GM18951 (cell line): ENCODE results near the gene LRRC8C.
"Not testable (repeated sequence)": the region's sequence is repeated elsewhere in the genome, so short reads cannot be mapped to it uniquely, and the experiment has no call there.

Source experiments
- POLR2A ChIP-seq: IDR thresholded peaks from 4 replicates; pipeline ENCODE4 v1.6.1; 2011; ENCODE audit warnings: mild to moderate bottlenecking; ENCODE audit not compliant: insufficient read length, insufficient read depth; ENCODE audit errors: extremely low read depth
- in situ Hi-C: fragments of 300-500 bp; cut with MboI; formaldehyde crosslinking; loops from one replicate; pipeline ENCODE4 v1.12.0; 2022; ENCODE audit warnings: low sequenced_read_pairs, mixed read lengths, inconsistent platforms; ENCODE audit not compliant: unreplicated experiment

LRRC8C gene

GRCh38 chr1:89698624-89699023, 65.7 kb downstream of the LRRC8C start:
- in situ Hi-C loops, result no loop called here
- no peak for TF ChIP-seq POLR2A

GRCh38 chr1:89699451-89699986, 66.6 kb downstream of the LRRC8C start:
- in situ Hi-C loops, result no loop called here
- no peak for TF ChIP-seq POLR2A

GRCh38 chr1:89701746-89702241, 68.9 kb downstream of the LRRC8C start:
- no peak for TF ChIP-seq POLR2A
- in situ Hi-C loops, result no loop called here

GRCh38 chr1:89702520-89703045, 69.7 kb downstream of the LRRC8C start:
- in situ Hi-C loops, result no loop called here
- TF ChIP-seq POLR2A, result no peak

- in situ Hi-C loops, result no loop called here
- no peak for TF ChIP-seq POLR2A
These were observed 70.5 kb downstream of the LRRC8C start for GRCh38 chr1:89703469-89703868.

- no peak for TF ChIP-seq POLR2A
- in situ Hi-C loops, result no loop called here
These were observed 71.1 kb downstream of the LRRC8C start for GRCh38 chr1:89704014-89704413.

- in situ Hi-C loops, result not testable (repeated sequence)
These were observed 72.0 kb downstream of the LRRC8C start for GRCh38 chr1:89704885-89705284.

- TF ChIP-seq POLR2A, result no peak
- in situ Hi-C loops, result no loop called here
These were observed 73.2 kb downstream of the LRRC8C start for GRCh38 chr1:89705901-89706699.

GRCh38 chr1:89706700-89707012, 73.7 kb downstream of the LRRC8C start:
- in situ Hi-C loops, result no loop called here
- no peak for TF ChIP-seq POLR2A

GRCh38 chr1:89708751-89709375, 75.9 kb downstream of the LRRC8C start:
- in situ Hi-C loops, result no loop called here
- TF ChIP-seq POLR2A, result no peak

- in situ Hi-C loops, result no loop called here
- no peak for TF ChIP-seq POLR2A
These were observed 77.7 kb downstream of the LRRC8C start for GRCh38 chr1:89710498-89711139.

GRCh38 chr1:89711140-89711778, 78.3 kb downstream of the LRRC8C start:
- in situ Hi-C loops, result no loop called here
- no peak for TF ChIP-seq POLR2A

- no peak for TF ChIP-seq POLR2A
- in situ Hi-C loops, result no loop called here
These were observed 79.5 kb downstream of the LRRC8C start for GRCh38 chr1:89712420-89712819.
